ENCODE results near the gene PRR7.
A peak's percentile ranks its signal among the peaks of the same experiment; 100 is the strongest.

GRCh38 chr5:177427919-177428573 lies 18.6 kb upstream of the PRR7 start:
- TF ChIP-seq CTCF (IDR thresholded peaks at IDR 0.05; ENCODE audit: low read depth, low read length, poor library complexity, severe bottlenecking) (peak; percentile 16), EZH2phosphoT487 (IDR thresholded peaks at IDR 0.05; ENCODE audit: borderline replicate concordance, low read length) (no peak)

Measured in DOHH2 (cell line).